Measurements from ENCODE around the gene E2F3. TPM values are rescaled to one million over a fixed set of nuclear protein-coding genes. Genes with fewer than 3 reads are reported as not detected.

Gene E2F3
- polyA plus RNA-seq, 3 donors, result 7.5 to 14.6 (median 8.9) TPM

DNA sequence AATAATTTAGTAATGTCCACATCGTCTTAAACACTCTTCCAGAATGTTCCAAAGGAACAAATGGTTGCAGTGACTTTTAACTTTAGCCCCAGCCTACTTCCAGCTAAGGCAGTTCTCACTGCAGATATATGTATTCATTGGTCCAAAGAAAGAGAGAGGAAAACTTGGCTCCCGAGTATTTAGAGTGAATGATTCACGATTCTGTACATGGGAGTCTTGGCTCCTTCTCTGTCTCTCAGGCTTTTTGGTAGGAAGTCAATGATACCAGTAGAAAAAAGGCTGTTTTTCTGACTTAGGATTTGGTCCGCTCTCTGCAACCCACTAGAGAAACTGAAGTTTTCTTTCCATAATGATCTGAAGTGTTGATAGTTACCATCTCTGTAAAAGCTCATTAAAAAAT lies 38.6 kb downstream of the E2F3 start:
- WGBS (ENCODE audit: insufficient coverage), result 100% methylated on average over 2 of the region's 4 CpGs
- Mint-ChIP-seq H3K4me1 (peaks cover 36% of the 10 kb centered on the region), H3K9me3 (peaks cover 0 to 3% (median 0%) of the 10 kb centered on the region in 7 donors), H3K4me3 (no peak overlapping the region), H3K36me3 (peaks cover 25 to 48% of the 10 kb centered on the region in 2 donors), H3K27me3 (ENCODE audit: low read depth in 3 of 3) (no peaks in the 10 kb centered on the region), H3K27ac (peak overlapping the region in 1 of 7 donors; percentile 86)
- peak overlapping the region in 1 of 2 donors; percentile 36 for H3K27ac ChIP-seq (ENCODE audit: low read depth in 1 of 2, low read length in 2 of 2)
- no peak overlapping the region for H3K9ac ChIP-seq (ENCODE audit: insufficient read depth, low read length, poor library complexity, severe bottlenecking)
- peaks cover 19% of the 10 kb centered on the region in 2 donors for H3K4me1 ChIP-seq (ENCODE audit: control insufficient read depth in 1 of 2, insufficient read depth in 2 of 2, low read length in 2 of 2)
- DNase-seq, result no peak
- no peak overlapping the region for H2AFZ ChIP-seq (ENCODE audit: insufficient read depth, low read depth, low read length, poor library complexity, severe bottlenecking)
- no peaks in the 10 kb centered on the region for H3K27me3 ChIP-seq (ENCODE audit: control insufficient read depth in 2 of 2, insufficient read depth in 2 of 2, low read length in 2 of 2)
- peaks cover 68% of the 10 kb centered on the region for H4K20me1 ChIP-seq (ENCODE audit: insufficient read depth, low read length)
- intact Hi-C loops (cut with micrococcal nuclease), result loop anchor here in 1 of 2 donors (5.0 kb wide), 1 partner anchor 38 kb away; the partner anchor contains the start of gene E2F3
- peaks cover 0 to 50% of the 10 kb centered on the region in 2 donors for H3K36me3 ChIP-seq (replicated peaks in 1 of 2; ENCODE audit: control insufficient read depth in 1 of 2, insufficient read depth in 2 of 2, low read length in 2 of 2)
- no peak overlapping the region for H3K4me3 ChIP-seq (replicated peaks in 1 of 3; ENCODE audit: low read depth in 2 of 3, low read length in 3 of 3)
- H3K79me2 ChIP-seq (ENCODE audit: insufficient read depth, low read length), result peaks cover 93% of the 10 kb centered on the region
- H3K9me3 ChIP-seq (replicated peaks in 1 of 2; ENCODE audit: control insufficient read depth in 1 of 2, insufficient read depth in 1 of 2, low read length in 2 of 2), result no peaks in the 10 kb centered on the region
- no peak overlapping the region for H3K4me2 ChIP-seq (replicated peaks; ENCODE audit: extremely low read depth, low read length, poor library complexity, severe bottlenecking)
- TF ChIP-seq, protein P1, sequence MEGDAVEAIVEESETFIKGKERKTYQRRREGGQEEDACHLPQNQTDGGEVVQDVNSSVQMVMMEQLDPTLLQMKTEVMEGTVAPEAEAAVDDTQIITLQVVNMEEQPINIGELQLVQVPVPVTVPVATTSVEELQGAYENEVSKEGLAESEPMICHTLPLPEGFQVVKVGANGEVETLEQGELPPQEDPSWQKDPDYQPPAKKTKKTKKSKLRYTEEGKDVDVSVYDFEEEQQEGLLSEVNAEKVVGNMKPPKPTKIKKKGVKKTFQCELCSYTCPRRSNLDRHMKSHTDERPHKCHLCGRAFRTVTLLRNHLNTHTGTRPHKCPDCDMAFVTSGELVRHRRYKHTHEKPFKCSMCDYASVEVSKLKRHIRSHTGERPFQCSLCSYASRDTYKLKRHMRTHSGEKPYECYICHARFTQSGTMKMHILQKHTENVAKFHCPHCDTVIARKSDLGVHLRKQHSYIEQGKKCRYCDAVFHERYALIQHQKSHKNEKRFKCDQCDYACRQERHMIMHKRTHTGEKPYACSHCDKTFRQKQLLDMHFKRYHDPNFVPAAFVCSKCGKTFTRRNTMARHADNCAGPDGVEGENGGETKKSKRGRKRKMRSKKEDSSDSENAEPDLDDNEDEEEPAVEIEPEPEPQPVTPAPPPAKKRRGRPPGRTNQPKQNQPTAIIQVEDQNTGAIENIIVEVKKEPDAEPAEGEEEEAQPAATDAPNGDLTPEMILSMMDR (IDR thresholded peaks at IDR 0.05), result no peak

DNA sequence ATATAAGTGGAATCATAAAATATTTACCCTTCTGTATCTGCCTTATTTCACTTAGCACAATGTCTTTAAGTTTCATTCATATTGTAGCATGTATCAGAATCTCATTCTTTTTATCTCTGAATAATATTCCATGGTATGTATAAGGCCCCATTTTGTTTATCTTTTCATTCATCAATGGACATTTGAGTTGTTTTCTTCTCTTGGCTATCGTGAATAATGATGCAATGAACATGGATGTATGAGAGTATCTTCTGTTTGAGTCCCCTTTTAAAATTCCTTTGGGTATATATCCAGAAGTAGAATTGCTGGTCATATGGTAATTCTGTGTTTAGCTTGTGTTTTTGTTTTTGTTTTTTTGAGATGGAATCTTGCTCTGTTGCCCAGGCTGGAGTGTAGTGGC lies 39.6 kb downstream of the E2F3 start:
- H3K4me2 ChIP-seq (replicated peaks; ENCODE audit: extremely low read depth, low read length, poor library complexity, severe bottlenecking), result no peak overlapping the region
- DNase-seq, result no peak
- TF ChIP-seq, protein P1 (IDR thresholded peaks at IDR 0.05), result no peak
- H3K4me1 ChIP-seq (ENCODE audit: control insufficient read depth in 1 of 2, insufficient read depth in 2 of 2, low read length in 2 of 2), result peaks cover 28 to 29% of the 10 kb centered on the region in 2 donors
- Mint-ChIP-seq H3K27ac (peak overlapping the region in 5 of 7 donors; percentile 21 to 97 (median 64)), H3K4me3 (no peak overlapping the region), H3K27me3 (ENCODE audit: low read depth in 3 of 3) (no peaks in the 10 kb centered on the region), H3K9me3 (peaks cover 0 to 3% (median 0%) of the 10 kb centered on the region in 7 donors), H3K36me3 (peaks cover 24 to 43% of the 10 kb centered on the region in 2 donors), H3K4me1 (peaks cover 45% of the 10 kb centered on the region)
- peaks cover 68% of the 10 kb centered on the region for H4K20me1 ChIP-seq (ENCODE audit: insufficient read depth, low read length)
- peaks cover 95% of the 10 kb centered on the region for H3K79me2 ChIP-seq (ENCODE audit: insufficient read depth, low read length)
- H3K9ac ChIP-seq (ENCODE audit: insufficient read depth, low read length, poor library complexity, severe bottlenecking), result no peak overlapping the region
- H3K9me3 ChIP-seq (replicated peaks in 1 of 2; ENCODE audit: control insufficient read depth in 1 of 2, insufficient read depth in 1 of 2, low read length in 2 of 2), result no peaks in the 10 kb centered on the region
- H3K4me3 ChIP-seq (replicated peaks in 1 of 3; ENCODE audit: low read depth in 2 of 3, low read length in 3 of 3), result no peak overlapping the region
- H3K36me3 ChIP-seq (replicated peaks in 1 of 2; ENCODE audit: control insufficient read depth in 1 of 2, insufficient read depth in 2 of 2, low read length in 2 of 2), result peaks cover 0 to 50% of the 10 kb centered on the region in 2 donors
- no peak overlapping the region for H2AFZ ChIP-seq (ENCODE audit: insufficient read depth, low read depth, low read length, poor library complexity, severe bottlenecking)
- peak overlapping the region in 1 of 2 donors; percentile 36 for H3K27ac ChIP-seq (ENCODE audit: low read depth in 1 of 2, low read length in 2 of 2)
- no CpG with 5 or more reads among the region's 1 CpG for WGBS (ENCODE audit: insufficient coverage)
- no peaks in the 10 kb centered on the region for H3K27me3 ChIP-seq (ENCODE audit: control insufficient read depth in 2 of 2, insufficient read depth in 2 of 2, low read length in 2 of 2)
- intact Hi-C loops (cut with micrococcal nuclease), result loop anchor here in 1 of 2 donors (5.0 kb wide), 1 partner anchor 39 kb away; the partner anchor contains the start of gene E2F3

All from CD14-positive monocyte (primary cell).